HEK293 (cell line): ENCODE data around the gene HID1.

ENCODE experiments used
- EGR2 ChIP-seq: fragments of 450-650 bp; formaldehyde crosslinking; IDR thresholded peaks from 2 replicates; pipeline ENCODE4 v1.5.1; 2016; ENCODE audit warnings: low read depth, missing biosample characterization, missing genetic modification characterization
- GLIS1 ChIP-seq: fragments of 450-650 bp; formaldehyde crosslinking; IDR thresholded peaks from 2 replicates; pipeline ENCODE4 v1.5.1; 2016; ENCODE audit warnings: missing biosample characterization, missing genetic modification characterization
- HOXA7 ChIP-seq: sonication (generic); formaldehyde crosslinking; IDR thresholded peaks from 2 replicates; pipeline ENCODE4 v1.8.1; 2022; ENCODE audit warnings: missing genetic modification reagents, borderline replicate concordance
- OSR2 ChIP-seq: fragments of 450-650 bp; formaldehyde crosslinking; IDR thresholded peaks from 2 replicates; pipeline ENCODE4 v1.5.1; 2016; ENCODE audit warnings: missing biosample characterization, missing genetic modification characterization
- PRDM10 ChIP-seq: fragments of 450-650 bp; formaldehyde crosslinking; IDR thresholded peaks from 2 replicates; pipeline ENCODE4 v1.5.1; 2016; ENCODE audit warnings: missing biosample characterization, missing genetic modification characterization
- PRDM2 ChIP-seq: fragments of 450-650 bp; formaldehyde crosslinking; IDR thresholded peaks from 2 replicates; pipeline ENCODE4 v1.5.1; 2016; ENCODE audit warnings: missing biosample characterization, missing genetic modification characterization, borderline replicate concordance
- PRDM6 ChIP-seq: fragments of 450-650 bp; formaldehyde crosslinking; IDR thresholded peaks from 2 replicates; pipeline ENCODE4 v1.5.1; 2017; ENCODE audit warnings: missing biosample characterization, missing genetic modification characterization
- REPIN1 ChIP-seq: fragments of 450-650 bp; formaldehyde crosslinking; IDR thresholded peaks from 2 replicates; pipeline ENCODE4 v1.5.1; 2017; ENCODE audit warnings: missing biosample characterization, missing genetic modification characterization, low read depth
- ZBTB6 ChIP-seq: fragments of 450-650 bp; formaldehyde crosslinking; IDR thresholded peaks from 2 replicates; pipeline ENCODE4 v1.5.1; 2017; ENCODE audit warnings: missing biosample characterization, missing genetic modification characterization
- ZEB2 ChIP-seq: fragments of 450-650 bp; formaldehyde crosslinking; IDR thresholded peaks from 2 replicates; pipeline ENCODE4 v1.5.1; 2016; ENCODE audit warnings: missing biosample characterization, missing genetic modification characterization
- ZFP3 ChIP-seq: fragments of 450-650 bp; formaldehyde crosslinking; IDR thresholded peaks from 2 replicates; pipeline ENCODE4 v1.5.1; 2016; ENCODE audit warnings: low read depth, missing biosample characterization, missing genetic modification characterization
- ZNF175 ChIP-seq: fragments of 450-650 bp; formaldehyde crosslinking; IDR thresholded peaks from 2 replicates; pipeline ENCODE4 v1.5.1; 2016; ENCODE audit warnings: missing biosample characterization, missing genetic modification characterization
- ZNF274 ChIP-seq, 2 experiments: fragments of 200-500 bp in 1 of 2; fragments of 450-650 bp in 1 of 2; sonication (Bioruptor generic) in 1 of 2; formaldehyde crosslinking in 1 of 2; IDR thresholded peaks; 2 replicates each; pipeline versions ENCODE4 v1.5.1 to v1.6.1; 2014 to 2016; ENCODE audit warnings: borderline replicate concordance in 1 of 2, inconsistent platforms in 1 of 2, low read length in 1 of 2, missing biosample characterization in 1 of 2, missing genetic modification characterization in 1 of 2
- ZNF280C ChIP-seq: fragments of 450-650 bp; formaldehyde crosslinking; IDR thresholded peaks from 2 replicates; pipeline ENCODE4 v1.5.1; 2016; ENCODE audit warnings: missing biosample characterization, missing genetic modification characterization
- ZNF302 ChIP-seq: fragments of 450-650 bp; formaldehyde crosslinking; IDR thresholded peaks from 2 replicates; pipeline ENCODE4 v1.5.1; 2016; ENCODE audit warnings: missing biosample characterization, missing genetic modification characterization, low read depth
- ZNF530 ChIP-seq: fragments of 450-650 bp; formaldehyde crosslinking; IDR thresholded peaks from 2 replicates; pipeline ENCODE4 v1.5.1; 2016; ENCODE audit warnings: low read depth, missing biosample characterization, missing genetic modification characterization
- ZNF544 ChIP-seq: fragments of 450-650 bp; formaldehyde crosslinking; IDR thresholded peaks from 2 replicates; pipeline ENCODE4 v1.5.0; 2017; ENCODE audit warnings: missing biosample characterization, missing genetic modification characterization
- ZNF571 ChIP-seq: fragments of 450-650 bp; formaldehyde crosslinking; IDR thresholded peaks from 2 replicates; pipeline ENCODE4 v1.5.0; 2017; ENCODE audit warnings: missing biosample characterization, missing genetic modification characterization
- TF ChIP-seq, protein P1 (sequence below): fragments of 450-650 bp; formaldehyde crosslinking; IDR thresholded peaks from 2 replicates; pipeline ENCODE4; 2016; ENCODE audit warnings: missing biosample characterization, missing genetic modification characterization
- TF ChIP-seq, protein P2 (sequence below): fragments of 450-650 bp; formaldehyde crosslinking; IDR thresholded peaks from 2 replicates; pipeline ENCODE4 v1.5.1; 2016; ENCODE audit warnings: missing biosample characterization, missing genetic modification characterization

Gene HID1

DNA sequence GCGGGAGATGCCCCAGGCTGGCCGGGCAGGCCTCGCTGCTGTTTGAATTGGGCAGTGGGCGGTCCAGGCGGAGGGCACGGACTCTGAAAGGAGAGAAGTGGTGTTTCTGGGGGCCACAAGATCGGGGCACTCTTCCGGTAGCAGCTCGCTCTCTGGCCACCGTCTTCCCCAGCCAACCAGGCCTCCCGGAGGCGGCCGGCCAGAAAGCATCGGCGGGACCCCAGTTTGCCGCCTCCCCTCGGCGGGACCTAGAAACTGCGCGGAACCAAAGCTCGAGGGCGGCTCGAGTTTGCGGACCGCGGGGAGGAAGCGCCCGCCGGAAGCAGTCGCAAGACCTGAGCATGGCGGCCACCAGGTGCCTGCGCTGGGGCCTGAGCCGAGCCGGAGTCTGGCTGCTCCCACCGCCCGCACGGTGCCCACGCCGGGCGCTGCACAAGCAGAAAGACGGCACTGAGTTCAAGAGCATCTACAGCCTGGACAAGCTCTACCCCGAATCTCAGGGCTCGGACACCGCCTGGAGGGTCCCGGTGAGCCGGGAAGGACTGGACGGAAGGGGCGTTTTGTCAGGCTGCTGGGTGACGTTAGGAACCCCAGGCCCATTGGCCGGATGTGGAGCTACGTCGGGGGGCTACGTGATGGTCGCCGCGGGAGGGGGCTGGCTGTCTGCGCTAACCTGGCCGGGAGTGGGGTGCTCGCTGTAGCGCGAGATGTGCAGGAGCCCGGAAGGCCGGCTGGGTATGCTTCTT is 40.0 kb upstream of the HID1 start, which contains the start of gene MRPL58 (continued):
- TF ChIP-seq PRDM10 (tag by site-specific recombination) (peak; percentile 65), PRDM2 (tag by site-specific recombination) (no peak), ZNF544 (tag by site-specific recombination) (no peak), ZNF571 (tag by site-specific recombination) (no peak), ZEB2 (tag by site-specific recombination) (peak; percentile 81), ZFP3 (no peak), PRDM6 (tag by site-specific recombination) (no peak), ZBTB6 (peak; percentile 65; the same call in 1 of the 2 replicates), ZNF280C (tag by site-specific recombination) (no peak), OSR2 (tag by site-specific recombination) (no peak), ZNF530 (tag by site-specific recombination) (no peak), ZNF175 (no peak), REPIN1 (tag by site-specific recombination) (peak; percentile 72; the same call in 1 of the 2 replicates), ZNF274 (IDR thresholded peaks at IDR 0.05; ENCODE audit: low read length) (no peak), ZNF274 (tag by site-specific recombination; IDR thresholded peaks at IDR 0.05; ENCODE audit: borderline replicate concordance) (no peak), HOXA7 (CRISPR knock-in tag) (no peak), EGR2 (tag by site-specific recombination) (peak; percentile 59; the same call in 1 of the 2 replicates), ZNF302 (tag by site-specific recombination) (no peak), GLIS1 (tag by site-specific recombination) (peak; percentile 44; the same call in 1 of the 2 replicates)
- TF ChIP-seq, protein P1, sequence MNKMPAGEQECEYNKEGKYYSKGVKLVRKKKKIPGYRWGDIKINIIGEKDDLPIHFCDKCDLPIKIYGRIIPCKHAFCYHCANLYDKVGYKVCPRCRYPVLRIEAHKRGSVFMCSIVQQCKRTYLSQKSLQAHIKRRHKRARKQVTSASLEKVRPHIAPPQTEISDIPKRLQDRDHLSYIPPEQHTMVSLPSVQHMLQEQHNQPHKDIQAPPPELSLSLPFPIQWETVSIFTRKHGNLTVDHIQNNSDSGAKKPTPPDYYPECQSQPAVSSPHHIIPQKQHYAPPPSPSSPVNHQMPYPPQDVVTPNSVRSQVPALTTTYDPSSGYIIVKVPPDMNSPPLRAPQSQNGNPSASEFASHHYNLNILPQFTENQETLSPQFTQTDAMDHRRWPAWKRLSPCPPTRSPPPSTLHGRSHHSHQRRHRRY (tag by site-specific recombination): peak; percentile 37; the same call in 1 of the 2 replicates
- TF ChIP-seq, protein P2, sequence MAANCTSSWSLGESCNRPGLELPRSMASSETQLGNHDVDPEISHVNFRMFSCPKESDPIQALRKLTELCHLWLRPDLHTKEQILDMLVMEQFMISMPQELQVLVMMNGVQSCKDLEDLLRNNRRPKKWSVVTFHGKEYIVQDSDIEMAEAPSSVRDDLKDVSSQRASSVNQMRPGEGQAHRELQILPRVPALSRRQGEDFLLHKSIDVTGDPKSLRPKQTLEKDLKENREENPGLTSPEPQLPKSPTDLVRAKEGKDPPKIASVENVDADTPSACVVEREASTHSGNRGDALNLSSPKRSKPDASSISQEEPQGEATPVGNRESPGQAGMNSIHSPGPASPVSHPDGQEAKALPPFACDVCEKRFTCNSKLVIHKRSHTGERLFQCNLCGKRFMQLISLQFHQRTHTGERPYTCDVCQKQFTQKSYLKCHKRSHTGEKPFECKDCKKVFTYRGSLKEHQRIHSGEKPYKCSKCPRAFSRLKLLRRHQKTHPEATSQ (tag by site-specific recombination): peak; percentile 99
